ENCODE measurements around the gene SLC13A5. TPM values are rescaled to one million over a fixed set of nuclear protein-coding genes. Genes with fewer than 3 reads are reported as not detected.

Gene SLC13A5
- total and polyA plus RNA-seq, 4 donors, result 88.4 to 399 (median 244) TPM

GRCh38 chr17:6753006-6753445 is 39.9 kb upstream of the SLC13A5 start:
- no peak for TF ChIP-seq GABPA (IDR thresholded peaks at IDR 0.05 in 1 of 2, conservative IDR thresholded peaks at IDR 0.05 in 1 of 2)
- no peak for TF ChIP-seq CTCF (IDR thresholded peaks at IDR 0.05; ENCODE audit: low read depth, low read length, missing input control)
- peak; percentile 43 for TF ChIP-seq SP1 (IDR thresholded peaks at IDR 0.05)
- no peak for TF ChIP-seq FOXA2 (IDR thresholded peaks at IDR 0.05)
- peak; percentile 69 for TF ChIP-seq NR2F2 (IDR thresholded peaks at IDR 0.05)
- TF ChIP-seq HNF4G (IDR thresholded peaks at IDR 0.05), result no peak
- peak; percentile 11 for TF ChIP-seq YY1 (IDR thresholded peaks at IDR 0.05)
- peak in 1 of 2 donors; percentile 19 for TF ChIP-seq RAD21 (IDR thresholded peaks at IDR 0.05)
- TF ChIP-seq ATF3 (IDR thresholded peaks at IDR 0.05), result no peak
- Histone ChIP-seq H3K36me3 (ENCODE audit: control insufficient read depth in 4 of 4, insufficient read depth in 3 of 4, low read depth in 1 of 4, low read length in 3 of 4) (peaks cover 0 to 2% (median 0%) of the 10 kb centered on the region in 4 donors), H3K4me1 (ENCODE audit: control insufficient read depth in 4 of 4, insufficient read depth in 4 of 4, low read length in 3 of 4) (peaks cover 11 to 49% (median 31%) of the 10 kb centered on the region in 4 donors), H3K27me3 (ENCODE audit: control insufficient read depth in 4 of 4, insufficient read depth in 4 of 4, low read length in 3 of 4) (no peaks in the 10 kb centered on the region), H3K9ac (ENCODE audit: low read depth in 1 of 2, low read length in 2 of 2) (peak overlapping the region in 1 of 2 donors; percentile 47), H3K4me3 (ENCODE audit: low read depth in 1 of 3, low read length in 3 of 3) (no peak overlapping the region), H3K9me3 (ENCODE audit: control insufficient read depth in 4 of 4, low read length in 3 of 4) (no peaks in the 10 kb centered on the region), H3K27ac (ENCODE audit: low read depth in 1 of 2, low read length in 2 of 2) (peak overlapping the region; percentile 87 to 96)
- DNase-seq (ENCODE audit: low spot score), result no peak
- 16% methylated on average over 9 of the region's 9 CpGs for WGBS

GRCh38 chr17:6752068-6752909 is 39.1 kb upstream of the SLC13A5 start:
- Histone ChIP-seq H3K9ac (ENCODE audit: low read depth in 1 of 2, low read length in 2 of 2) (peak overlapping the region in 1 of 2 donors; percentile 47), H3K27me3 (ENCODE audit: control insufficient read depth in 4 of 4, insufficient read depth in 4 of 4, low read length in 3 of 4) (no peaks in the 10 kb centered on the region), H3K4me3 (ENCODE audit: low read depth in 1 of 3, low read length in 3 of 3) (no peak overlapping the region), H3K4me1 (ENCODE audit: control insufficient read depth in 4 of 4, insufficient read depth in 4 of 4, low read length in 3 of 4) (peaks cover 7 to 48% (median 28%) of the 10 kb centered on the region in 4 donors), H3K27ac (ENCODE audit: low read depth in 1 of 2, low read length in 2 of 2) (peak overlapping the region; percentile 87 to 96), H3K9me3 (ENCODE audit: control insufficient read depth in 4 of 4, low read length in 3 of 4) (no peaks in the 10 kb centered on the region), H3K36me3 (ENCODE audit: control insufficient read depth in 4 of 4, insufficient read depth in 3 of 4, low read depth in 1 of 4, low read length in 3 of 4) (no peaks in the 10 kb centered on the region)
- DNase-seq (ENCODE audit: low spot score), result no peak
- TF ChIP-seq HNF4A (conservative IDR thresholded peaks at IDR 0.05) (peak; percentile 88), NR2F2 (IDR thresholded peaks at IDR 0.05) (no peak), EGR1 (IDR thresholded peaks at IDR 0.05; ENCODE audit: low read depth in 2 of 2) (peak in 1 of 2 donors; percentile 58), JUND (IDR thresholded peaks at IDR 0.05) (peak; percentile 63 to 66), TAF1 (conservative IDR thresholded peaks at IDR 0.05) (peak; percentile 59), REST (IDR thresholded peaks at IDR 0.05) (peak; percentile 75), RAD21 (IDR thresholded peaks at IDR 0.05) (peak; percentile 5 to 26), HNF4G (IDR thresholded peaks at IDR 0.05) (peak; percentile 68), GABPA (IDR thresholded peaks at IDR 0.05 in 1 of 2, conservative IDR thresholded peaks at IDR 0.05 in 1 of 2) (peak; percentile 24 to 77), ATF3 (IDR thresholded peaks at IDR 0.05) (peak; percentile 73), FOXA2 (IDR thresholded peaks at IDR 0.05) (peak; percentile 80), YY1 (IDR thresholded peaks at IDR 0.05) (peak; percentile 52), ZBTB33 (IDR thresholded peaks at IDR 0.05) (peak; percentile 72), MAX (IDR thresholded peaks at IDR 0.05) (peak; percentile 81), CTCF (IDR thresholded peaks at IDR 0.05; ENCODE audit: low read depth, low read length, missing input control) (peak; percentile 23), FOXA1 (IDR thresholded peaks at IDR 0.05) (peak; percentile 72), RXRA (IDR thresholded peaks at IDR 0.05) (peak; percentile 69 to 85), SP1 (IDR thresholded peaks at IDR 0.05) (peak; percentile 91)
- WGBS, result 15% methylated on average over 7 of the region's 7 CpGs

Measured in liver (tissue), 9 donors.